Liver (tissue), 9 donors: Measurements from ENCODE around the gene CALU. TPM values are rescaled to one million over a fixed set of nuclear protein-coding genes. Genes with fewer than 3 reads are reported as not detected.

Source experiments
- DNase-seq: peaks from one replicate; pipeline ENCODE4 v3.0.0-alpha.2; 2017; ENCODE audit warnings: low spot score
- H3K27ac ChIP-seq, 2 donors: one replicate each; pipeline ENCODE4 v1.7.0; 2013; ENCODE audit warnings: inconsistent platforms in 2 of 2, low read length in 2 of 2, control low read depth in 1 of 2, low read depth in 1 of 2, mild to moderate bottlenecking in 1 of 2
- H3K27me3 ChIP-seq, 4 donors: one replicate each; pipeline versions ENCODE4 v1.6.1 to v1.7.0; 2013; ENCODE audit warnings: low read length in 3 of 4, inconsistent platforms in 1 of 4, mild to moderate bottlenecking in 1 of 4, moderate library complexity in 1 of 4; ENCODE audit not compliant: control insufficient read depth in 4 of 4, insufficient read depth in 4 of 4
- H3K36me3 ChIP-seq, 4 donors: one replicate each; pipeline versions ENCODE4 v1.6.1 to v1.7.0; 2013; ENCODE audit warnings: low read length in 3 of 4, mild to moderate bottlenecking in 3 of 4, low read depth in 1 of 4, moderate library complexity in 1 of 4; ENCODE audit not compliant: control insufficient read depth in 4 of 4, insufficient read depth in 3 of 4
- H3K4me1 ChIP-seq, 4 donors: one replicate each; pipeline versions ENCODE4 v1.6.1 to v1.7.0; 2013; ENCODE audit warnings: low read length in 3 of 4, mild to moderate bottlenecking in 3 of 4, moderate library complexity in 1 of 4; ENCODE audit not compliant: control insufficient read depth in 4 of 4, insufficient read depth in 4 of 4
- H3K4me3 ChIP-seq, 3 donors: one replicate each; pipeline versions ENCODE4 v1.6.1 to v1.7.0; 2013; ENCODE audit warnings: low read length in 3 of 3, control low read depth in 1 of 3, low read depth in 1 of 3, mild to moderate bottlenecking in 1 of 3
- H3K9ac ChIP-seq, 2 donors: one replicate each; pipeline ENCODE4 v1.7.0; 2013; ENCODE audit warnings: low read length in 2 of 2, mild to moderate bottlenecking in 2 of 2, moderate library complexity in 2 of 2, control low read depth in 1 of 2, low read depth in 1 of 2
- H3K9me3 ChIP-seq, 4 donors: one replicate each; pipeline versions ENCODE4 v1.6.1 to v1.7.0; 2013; ENCODE audit warnings: low read length in 3 of 4; ENCODE audit not compliant: control insufficient read depth in 4 of 4
- FOXA2 ChIP-seq: IDR thresholded peaks from 2 replicates; pipeline ENCODE4 v1.6.1; 2016; ENCODE audit warnings: antibody characterized with exemption
- GABPA ChIP-seq, 2 donors: IDR thresholded peaks in 1 of 2; conservative IDR thresholded peaks in 1 of 2; 2 replicates each; pipeline ENCODE4 v1.6.1; 2016; ENCODE audit warnings: antibody characterized with exemption in 2 of 2, mild to moderate bottlenecking in 1 of 2, moderate library complexity in 1 of 2
- HNF4A ChIP-seq, 2 donors: conservative IDR thresholded peaks; 2 replicates each; pipeline ENCODE4 v1.6.1; 2016; ENCODE audit warnings: antibody characterized with exemption in 2 of 2, mild to moderate bottlenecking in 2 of 2
- HNF4G ChIP-seq: IDR thresholded peaks from 2 replicates; pipeline ENCODE4 v1.6.1; 2016; ENCODE audit warnings: antibody characterized with exemption
- JUND ChIP-seq, 2 donors: IDR thresholded peaks; 2 replicates each; pipeline ENCODE4 v1.6.1; 2016; ENCODE audit warnings: antibody characterized with exemption in 2 of 2
- MAX ChIP-seq: IDR thresholded peaks from 2 replicates; pipeline ENCODE4 v1.6.1; 2016; ENCODE audit warnings: antibody characterized with exemption
- NR2F2 ChIP-seq: IDR thresholded peaks from 2 replicates; pipeline ENCODE4 v1.6.1; 2016; ENCODE audit warnings: antibody characterized with exemption
- RAD21 ChIP-seq, 2 donors: IDR thresholded peaks; 2 replicates each; pipeline ENCODE4 v1.6.1; 2016; ENCODE audit warnings: antibody characterized with exemption in 2 of 2, mild to moderate bottlenecking in 2 of 2
- REST ChIP-seq: IDR thresholded peaks from 2 replicates; pipeline ENCODE4 v1.6.1; 2016; ENCODE audit warnings: antibody characterized with exemption, mild to moderate bottlenecking
- RXRA ChIP-seq, 2 donors: IDR thresholded peaks; 2 replicates each; pipeline ENCODE4 v1.6.1; 2017 to 2018; ENCODE audit warnings: antibody characterized with exemption in 2 of 2, mild to moderate bottlenecking in 1 of 2
- ZBTB33 ChIP-seq: IDR thresholded peaks from 2 replicates; pipeline ENCODE4 v1.6.1; 2016; ENCODE audit warnings: antibody characterized with exemption
- WGBS: extraction: QIAGEN DNeasy Blood & Tissue Kit; methylation state at CpG from one replicate; pipeline ENCODE4 v1.1.7; 2013; 5-methylcytosine and 5-hydroxymethylcytosine counted together
- polyA plus RNA-seq, 2 donors: library from polyadenylated mRNA; stranded (reverse) in 1 of 2; unstranded in 1 of 2; fragments of 200-250 nt in 1 of 2; fragments of >200 nt in 1 of 2; fragmentation: Nextera tagmentation in 1 of 2; extraction: Ambion mirVana in 1 of 2; gene quantifications; one replicate each; pipeline versions ENCODE4 v1.2.1 to v1.2.3, GENCODE V29; 2013 to 2015
- total RNA-seq, 2 donors: library from RNA; depleted of rRNA; stranded (reverse); fragments of >200 nt; gene quantifications; one replicate each; pipeline ENCODE4 v1.2.3, GENCODE V29; 2014
- TF ChIP-seq, protein P1 (sequence below): fragments of 150-350 bp; IDR thresholded peaks from 2 replicates; pipeline ENCODE4 v1.5.1; 2017; ENCODE audit warnings: improper control_type of control experiment, low read depth, low read length; ENCODE audit not compliant: missing input control
- donor health status: healthy.
- donor health status: healthy.
- donor health status: healthy.
- donor health status: healthy.
- donor health status: healthy.

The CALU gene
- total and polyA plus RNA-seq, 4 donors = 37.1 to 57.9 (median 42.5) TPM

GRCh38 chr7:128740996-128741395, 1.8 kb downstream of the CALU start:
- Histone ChIP-seq H3K4me3 (peak overlapping the region in 1 of 3 donors; percentile 15), H3K36me3 (no peaks in the 10 kb centered on the region), H3K27me3 (no peaks in the 10 kb centered on the region), H3K4me1 (peaks cover 0 to 29% (median 18%) of the 10 kb centered on the region in 4 donors), H3K9me3 (no peaks in the 10 kb centered on the region), H3K9ac (peak overlapping the region in 1 of 2 donors; percentile 24), H3K27ac (no peak overlapping the region)
- DNase-seq = no peak
- TF ChIP-seq, protein P1, sequence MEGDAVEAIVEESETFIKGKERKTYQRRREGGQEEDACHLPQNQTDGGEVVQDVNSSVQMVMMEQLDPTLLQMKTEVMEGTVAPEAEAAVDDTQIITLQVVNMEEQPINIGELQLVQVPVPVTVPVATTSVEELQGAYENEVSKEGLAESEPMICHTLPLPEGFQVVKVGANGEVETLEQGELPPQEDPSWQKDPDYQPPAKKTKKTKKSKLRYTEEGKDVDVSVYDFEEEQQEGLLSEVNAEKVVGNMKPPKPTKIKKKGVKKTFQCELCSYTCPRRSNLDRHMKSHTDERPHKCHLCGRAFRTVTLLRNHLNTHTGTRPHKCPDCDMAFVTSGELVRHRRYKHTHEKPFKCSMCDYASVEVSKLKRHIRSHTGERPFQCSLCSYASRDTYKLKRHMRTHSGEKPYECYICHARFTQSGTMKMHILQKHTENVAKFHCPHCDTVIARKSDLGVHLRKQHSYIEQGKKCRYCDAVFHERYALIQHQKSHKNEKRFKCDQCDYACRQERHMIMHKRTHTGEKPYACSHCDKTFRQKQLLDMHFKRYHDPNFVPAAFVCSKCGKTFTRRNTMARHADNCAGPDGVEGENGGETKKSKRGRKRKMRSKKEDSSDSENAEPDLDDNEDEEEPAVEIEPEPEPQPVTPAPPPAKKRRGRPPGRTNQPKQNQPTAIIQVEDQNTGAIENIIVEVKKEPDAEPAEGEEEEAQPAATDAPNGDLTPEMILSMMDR = no peak
- TF ChIP-seq RAD21 (IDR thresholded peaks at IDR 0.05) (no peak), JUND (IDR thresholded peaks at IDR 0.05) (no peak), REST (no peak), GABPA (IDR thresholded peaks at IDR 0.05 in 1 of 2, conservative IDR thresholded peaks at IDR 0.05 in 1 of 2) (no peak), ZBTB33 (no peak), HNF4A (conservative IDR thresholded peaks at IDR 0.05) (no peak), RXRA (IDR thresholded peaks at IDR 0.05) (no peak), FOXA2 (no peak), HNF4G (no peak)
- 48% methylated on average over 3 of the region's 3 CpGs for WGBS

DNA sequence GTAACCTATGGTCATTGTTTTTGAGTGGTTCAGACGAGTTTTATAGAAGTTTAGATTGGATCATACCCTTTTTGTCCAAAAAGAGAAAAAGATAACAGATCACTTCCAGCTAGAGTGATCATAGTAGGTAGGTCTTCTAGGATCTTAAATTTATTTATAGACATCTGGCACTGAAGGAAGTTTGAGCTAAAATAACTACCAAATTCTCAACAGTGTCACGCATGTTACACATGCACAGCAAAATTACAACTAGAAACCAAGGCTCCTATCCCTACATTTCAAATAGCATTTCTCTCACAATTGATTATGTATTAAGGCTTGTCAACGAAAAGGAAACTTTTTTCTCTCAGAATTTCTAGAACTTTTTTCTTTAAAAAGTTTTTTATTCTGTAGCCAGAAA, 2.3 kb downstream of the CALU start:
- WGBS = 68% methylated on average over 3 of the region's 3 CpGs

GRCh38 chr7:128742206-128742605, 3.0 kb downstream of the CALU start:
- Histone ChIP-seq H3K9me3 (no peaks in the 10 kb centered on the region), H3K4me1 (peaks cover 2 to 29% (median 18%) of the 10 kb centered on the region in 4 donors), H3K36me3 (no peaks in the 10 kb centered on the region), H3K9ac (no peak overlapping the region), H3K27ac (no peak overlapping the region), H3K27me3 (no peaks in the 10 kb centered on the region), H3K4me3 (no peak overlapping the region)
- no peak for DNase-seq
- TF ChIP-seq ZBTB33 (no peak), MAX (no peak)
- WGBS = 68% methylated on average over 4 of the region's 4 CpGs

More for the DNA sequence above, 2.3 kb downstream of the CALU start:
- Histone ChIP-seq H3K4me1 (peaks cover 0 to 29% (median 18%) of the 10 kb centered on the region in 4 donors), H3K4me3 (no peak overlapping the region), H3K27me3 (no peaks in the 10 kb centered on the region), H3K36me3 (no peaks in the 10 kb centered on the region), H3K9me3 (no peaks in the 10 kb centered on the region), H3K27ac (no peak overlapping the region), H3K9ac (no peak overlapping the region)
- no peak for DNase-seq
- TF ChIP-seq NR2F2 = no peak
